LNCaP clone FGC (cell line): ENCODE results near the gene SGF29.
A peak's percentile ranks its signal among the peaks of the same experiment; 100 is the strongest.
"Not testable (repeated sequence)": the region's sequence is repeated elsewhere in the genome, so short reads cannot be mapped to it uniquely, and the experiment has no call there.

Experiments
- DNase-seq: peaks from one replicate; pipeline ENCODE4 v3.0.0-alpha.2; 2011; ENCODE audit warnings: low read depth
- H3K4me3 ChIP-seq: 2 replicates; pipeline ENCODE4 v1.5.1; 2011; ENCODE audit warnings: mild to moderate bottlenecking, low read depth, low read length, control low read depth
- TF ChIP-seq, protein P1 (sequence below): IDR thresholded peaks from 2 replicates; pipeline ENCODE4 v1.5.1; 2012; ENCODE audit warnings: mild to moderate bottlenecking; ENCODE audit not compliant: control insufficient read depth, insufficient read depth; ENCODE audit errors: extremely low read depth

SGF29 gene

GRCh38 chr16:28591355-28591754 is 37.6 kb downstream of the SGF29 start:
- TF ChIP-seq, protein P1, sequence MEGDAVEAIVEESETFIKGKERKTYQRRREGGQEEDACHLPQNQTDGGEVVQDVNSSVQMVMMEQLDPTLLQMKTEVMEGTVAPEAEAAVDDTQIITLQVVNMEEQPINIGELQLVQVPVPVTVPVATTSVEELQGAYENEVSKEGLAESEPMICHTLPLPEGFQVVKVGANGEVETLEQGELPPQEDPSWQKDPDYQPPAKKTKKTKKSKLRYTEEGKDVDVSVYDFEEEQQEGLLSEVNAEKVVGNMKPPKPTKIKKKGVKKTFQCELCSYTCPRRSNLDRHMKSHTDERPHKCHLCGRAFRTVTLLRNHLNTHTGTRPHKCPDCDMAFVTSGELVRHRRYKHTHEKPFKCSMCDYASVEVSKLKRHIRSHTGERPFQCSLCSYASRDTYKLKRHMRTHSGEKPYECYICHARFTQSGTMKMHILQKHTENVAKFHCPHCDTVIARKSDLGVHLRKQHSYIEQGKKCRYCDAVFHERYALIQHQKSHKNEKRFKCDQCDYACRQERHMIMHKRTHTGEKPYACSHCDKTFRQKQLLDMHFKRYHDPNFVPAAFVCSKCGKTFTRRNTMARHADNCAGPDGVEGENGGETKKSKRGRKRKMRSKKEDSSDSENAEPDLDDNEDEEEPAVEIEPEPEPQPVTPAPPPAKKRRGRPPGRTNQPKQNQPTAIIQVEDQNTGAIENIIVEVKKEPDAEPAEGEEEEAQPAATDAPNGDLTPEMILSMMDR = no peak
- no peak for DNase-seq
- H3K4me3 ChIP-seq = no peak overlapping the region

GRCh38 chr16:28592511-28592910 is 38.8 kb downstream of the SGF29 start:
- no peak for DNase-seq

GRCh38 chr16:28592979-28593553 is 39.3 kb downstream of the SGF29 start:
- DNase-seq = no peak
- TF ChIP-seq, protein P1 = no peak
- no peak overlapping the region for H3K4me3 ChIP-seq

More at GRCh38 chr16:28592511-28592910, 38.8 kb downstream of the SGF29 start:
- no peak overlapping the region for H3K4me3 ChIP-seq
- TF ChIP-seq, protein P1 = no peak

DNA sequence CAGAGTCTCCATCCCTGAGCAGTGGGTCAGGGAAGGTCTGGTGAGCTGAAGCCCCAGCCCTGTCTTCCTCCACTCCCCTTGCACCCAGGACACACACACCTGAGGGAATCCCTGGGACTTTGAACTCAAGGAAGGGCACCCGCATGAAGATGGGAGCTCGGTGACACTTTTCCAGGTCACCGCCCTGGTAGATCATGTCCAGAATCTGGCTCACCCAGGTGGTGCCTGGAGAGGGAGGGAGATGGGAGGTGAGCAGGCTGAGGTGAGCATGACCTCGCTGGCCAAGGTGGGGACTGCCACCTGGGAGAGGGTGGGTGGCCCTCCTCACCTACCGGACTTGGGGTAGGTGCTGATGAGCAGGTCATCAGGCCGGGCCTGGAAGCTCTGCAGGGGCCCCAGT is 41.7 kb downstream of the SGF29 start:
- DNase-seq, H3K4me3 ChIP-seq: not testable (repeated sequence)

- H3K4me3 ChIP-seq = no peak overlapping the region
- TF ChIP-seq, protein P1 = no peak
- no peak for DNase-seq
Observed at GRCh38 chr16:28596115-28596630, 42.5 kb downstream of the SGF29 start.

GRCh38 chr16:28596840-28597691 is 43.3 kb downstream of the SGF29 start, which contains the start of gene SULT1A2:
TSS of gene SULT1A2 (minus strand) at chr16:28597050. CDS start at chr16:28595930, 1,120 bp downstream.
- no peak for DNase-seq
- no peak within 1 kb of the TSS for H3K4me3 ChIP-seq
- TF ChIP-seq, protein P1 = no peak

- no peak for DNase-seq
- no peak overlapping the region for H3K4me3 ChIP-seq
- TF ChIP-seq, protein P1 = 0 out of 2 replicates have a peak, but pooled peaks have one; percentile 7
Observed at GRCh38 chr16:28597692-28598261, 44.1 kb downstream of the SGF29 start.

GRCh38 chr16:28599377-28600285 is 45.9 kb downstream of the SGF29 start:
- not testable (repeated sequence) for DNase-seq, H3K4me3 ChIP-seq

DNA sequence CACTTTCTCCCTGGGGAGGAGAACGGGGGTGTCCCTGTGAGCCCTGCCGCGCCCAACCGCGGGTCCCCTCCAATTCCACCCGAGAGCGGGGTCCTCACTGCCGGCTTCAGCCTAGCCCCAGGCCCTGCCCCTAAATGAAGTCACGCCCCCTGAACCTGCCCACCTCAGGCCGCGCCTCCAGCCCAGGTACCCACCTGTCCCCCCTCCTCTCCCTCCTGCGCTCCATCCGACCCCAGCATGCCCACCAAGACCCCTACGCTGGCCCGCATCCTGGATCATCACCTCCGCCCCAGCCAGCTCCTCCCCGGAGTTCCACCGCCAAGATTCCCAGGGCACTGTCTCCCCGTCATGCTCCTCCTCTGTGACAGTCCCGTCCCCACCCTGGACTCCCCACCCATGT is 47.2 kb downstream of the SGF29 start:
- not testable (repeated sequence) for DNase-seq, H3K4me3 ChIP-seq

DNA sequence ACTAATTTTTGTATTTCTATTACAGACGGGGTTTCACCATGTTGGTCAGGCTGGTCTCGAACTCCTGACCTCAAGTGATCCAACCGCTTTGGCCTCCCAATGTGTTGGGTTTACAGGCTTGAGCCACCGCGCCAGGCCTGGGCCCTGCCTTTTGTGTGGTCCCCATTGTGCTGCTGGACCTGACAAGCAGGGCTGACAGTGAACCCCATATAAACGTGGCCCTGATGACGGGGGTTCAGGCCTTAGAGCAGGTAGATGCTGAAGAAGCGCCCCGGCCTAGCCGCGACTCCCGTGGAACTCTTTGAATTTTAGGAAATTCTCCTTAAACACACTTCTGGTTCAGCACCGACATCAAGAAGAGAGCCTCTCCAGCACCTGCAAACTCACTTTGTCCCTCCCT is 47.9 kb downstream of the SGF29 start:
- not testable (repeated sequence) for H3K4me3 ChIP-seq, DNase-seq
